GM23338 (cell line): ENCODE data around the gene SNAP47. TPM values are rescaled to one million over a fixed set of nuclear protein-coding genes. Genes with fewer than 3 reads are reported as not detected.

Experiments
- ATAC-seq: fragments of 200-7000 bp; cut with Tn5 transposase; 3 replicates; pipeline ENCODE4 v1.9.1; 2020
- DNase-seq: peaks from one replicate; pipeline ENCODE4 v3.0.0-alpha.2; 2015; ENCODE audit warnings: low spot score
- H2AFZ ChIP-seq: fragments of 200-600 bp; sonication (generic); 2 replicates; pipeline ENCODE4 v1.8.0; 2016; ENCODE audit warnings: antibody characterized with exemption, mild to moderate bottlenecking, moderate library complexity
- H3F3A ChIP-seq: fragments of 200-600 bp; sonication (generic); replicated peaks from 2 replicates; pipeline ENCODE4 v1.8.0; 2017; ENCODE audit warnings: antibody characterized with exemption, mixed run types, low read depth
- H3K27ac ChIP-seq: fragments of 200-600 bp; sonication (generic); 2 replicates; pipeline ENCODE4 v1.6.1; 2016; ENCODE audit warnings: low read depth
- H3K27me3 ChIP-seq: fragments of 200-600 bp; sonication (generic); 2 replicates; pipeline ENCODE4 v1.8.0; 2016; ENCODE audit warnings: mild to moderate bottlenecking, mixed run types, moderate library complexity; ENCODE audit not compliant: insufficient read depth
- H3K36me3 ChIP-seq: fragments of 200-600 bp; sonication (generic); 2 replicates; pipeline ENCODE4 v1.8.0; 2016; ENCODE audit warnings: mild to moderate bottlenecking; ENCODE audit not compliant: insufficient read depth
- H3K4me1 ChIP-seq: fragments of 200-600 bp; sonication (generic); 2 replicates; pipeline ENCODE4 v1.8.0; 2016; ENCODE audit warnings: mild to moderate bottlenecking, moderate library complexity; ENCODE audit not compliant: insufficient read depth
- H3K4me2 ChIP-seq: fragments of 200-600 bp; sonication (generic); 2 replicates; pipeline ENCODE4 v1.7.1; 2017; ENCODE audit warnings: mixed run types
- H3K4me3 ChIP-seq: fragments of 200-600 bp; sonication (generic); 2 replicates; pipeline ENCODE4 v1.6.1; 2016; ENCODE audit warnings: mixed run types
- H3K79me2 ChIP-seq: fragments of 200-600 bp; sonication (generic); replicated peaks from 2 replicates; pipeline ENCODE4 v1.8.0; 2017; ENCODE audit warnings: mild to moderate bottlenecking; ENCODE audit not compliant: insufficient read depth
- H3K9me2 ChIP-seq: fragments of 200-600 bp; sonication (generic); 2 replicates; pipeline ENCODE4 v1.8.0; 2017; ENCODE audit not compliant: insufficient read depth
- H4K20me1 ChIP-seq: fragments of 200-600 bp; sonication (generic); replicated peaks from 2 replicates; pipeline ENCODE4 v1.8.0; 2017; ENCODE audit warnings: mild to moderate bottlenecking; ENCODE audit not compliant: insufficient read depth
- H3K27ac Mint-ChIP-seq: 2 replicates; pipeline ENCODE4 v1.8.0; 2020; ENCODE audit warnings: inconsistent platforms, mild to moderate bottlenecking, moderate library complexity, mixed read lengths
- H3K27me3 Mint-ChIP-seq: 3 replicates; pipeline ENCODE4 v1.8.0; 2022; ENCODE audit warnings: low read depth, mild to moderate bottlenecking, moderate library complexity, mixed read lengths, inconsistent platforms; ENCODE audit not compliant: insufficient read depth, poor library complexity
- H3K36me3 Mint-ChIP-seq: 3 replicates; pipeline ENCODE4 v1.8.0; 2021; ENCODE audit warnings: low read depth, mild to moderate bottlenecking, inconsistent platforms, moderate library complexity, mixed read lengths
- H3K4me1 Mint-ChIP-seq: 3 replicates; pipeline ENCODE4 v1.8.0; 2020; ENCODE audit warnings: mild to moderate bottlenecking, inconsistent platforms, mixed read lengths
- H3K4me3 Mint-ChIP-seq: 3 replicates; pipeline ENCODE4 v1.8.0; 2021; ENCODE audit warnings: moderate library complexity, mild to moderate bottlenecking, inconsistent platforms, mixed read lengths
- H3K9me3 Mint-ChIP-seq: 3 replicates; pipeline ENCODE4 v1.8.0; 2020; ENCODE audit warnings: moderate library complexity, mild to moderate bottlenecking, inconsistent platforms, mixed read lengths
- CREB1 ChIP-seq: fragments of 250-450 bp; sonication (Bioruptor Pico); IDR thresholded peaks from 2 replicates; pipeline ENCODE4 v1.5.0; 2020; ENCODE audit warnings: low read depth, mild to moderate bottlenecking, moderate library complexity
- ETS1 ChIP-seq: IDR thresholded peaks from 2 replicates; pipeline ENCODE4 v1.6.1; 2016; ENCODE audit warnings: antibody characterized with exemption
- EZH2 ChIP-seq: fragments of 200-600 bp; sonication (generic); IDR thresholded peaks from one replicate; pipeline ENCODE4 v1.8.0; 2017; ENCODE audit warnings: antibody characterized with exemption, mild to moderate bottlenecking, low read depth; ENCODE audit not compliant: unreplicated experiment
- EZH2phosphoT487 ChIP-seq: fragments of 200-600 bp; sonication (generic); IDR thresholded peaks from one replicate; pipeline ENCODE4 v1.8.1; 2018; ENCODE audit warnings: antibody characterized with exemption; ENCODE audit not compliant: unreplicated experiment
- JUNB ChIP-seq: IDR thresholded peaks from one replicate; pipeline ENCODE4 v1.6.1; 2016; ENCODE audit warnings: antibody characterized with exemption; ENCODE audit not compliant: unreplicated experiment
- NANOG ChIP-seq: IDR thresholded peaks from 2 replicates; pipeline ENCODE4 v1.6.1; 2016; ENCODE audit warnings: antibody characterized with exemption, borderline replicate concordance
- POLR2AphosphoS5 ChIP-seq: IDR thresholded peaks from 2 replicates; pipeline ENCODE4 v1.6.1; 2016; ENCODE audit warnings: antibody characterized with exemption, low read depth
- STAT1 ChIP-seq: IDR thresholded peaks from one replicate; pipeline ENCODE4 v1.6.1; 2016; ENCODE audit warnings: antibody characterized with exemption; ENCODE audit not compliant: unreplicated experiment
- ZNF114 ChIP-seq: fragments of 250-450 bp; sonication (Bioruptor Pico); IDR thresholded peaks from 2 replicates; pipeline ENCODE4 v1.5.0; 2020; ENCODE audit warnings: mild to moderate bottlenecking, moderate library complexity
- ZNF331 ChIP-seq: fragments of 250-450 bp; sonication (Bioruptor Pico); IDR thresholded peaks from 2 replicates; pipeline ENCODE4 v1.5.0; 2020; ENCODE audit warnings: low read depth, mild to moderate bottlenecking, moderate library complexity
- ZNF462 ChIP-seq: fragments of 250-450 bp; sonication (Bioruptor Pico); IDR thresholded peaks from 2 replicates; pipeline ENCODE4 v1.5.0; 2020; ENCODE audit warnings: mild to moderate bottlenecking, moderate library complexity
- polyA plus RNA-seq: library from polyadenylated mRNA; unstranded; fragments of >200 nt; fragmentation: Nextera tagmentation; extraction: Ambion mirVana; gene quantifications from 2 replicates; pipeline ENCODE4 v1.2.1, GENCODE V29; 2016
- total RNA-seq: library from RNA; depleted of rRNA; stranded (reverse); fragments of >200 nt; shearing (Covaris generic); gene quantifications from 2 replicates; pipeline ENCODE4 v1.2.3, GENCODE V29; 2014
- TF ChIP-seq, protein P1 (sequence below): IDR thresholded peaks from one replicate; pipeline ENCODE4 v1.6.1; 2018; ENCODE audit warnings: antibody characterized with exemption; ENCODE audit not compliant: unreplicated experiment

Gene SNAP47
- total and polyA plus RNA-seq, 2 experiments from 2014 or later, result 19.5 to 51.8 TPM

- Histone ChIP-seq H3K9me2 (no peaks in the 10 kb centered on the region), H3K36me3 (no peaks in the 10 kb centered on the region), H3K79me2 (no peaks in the 10 kb centered on the region), H3F3A (no peaks in the 10 kb centered on the region), H4K20me1 (peaks cover 6% of the 10 kb centered on the region; the same call in 1 of the 2 replicates), H3K4me3 (no peak overlapping the region), H3K27ac (no peak overlapping the region), H3K27me3 (no peaks in the 10 kb centered on the region), H2AFZ (no peak overlapping the region), H3K4me2 (no peak overlapping the region), H3K4me1 (no peaks in the 10 kb centered on the region)
- H3K27ac Mint-ChIP-seq, result no peak overlapping the region; the same call in 1 of the 2 replicates
- ATAC-seq, result no peak
- H3K9me3 Mint-ChIP-seq, result no peaks in the 10 kb centered on the region
- no peaks in the 10 kb centered on the region; the same call in 2 of the 3 replicates for H3K36me3 Mint-ChIP-seq
- peaks cover 8% of the 10 kb centered on the region for H3K27me3 Mint-ChIP-seq
- no peak overlapping the region for H3K4me3 Mint-ChIP-seq
- DNase-seq, result no peak
- no peak for TF ChIP-seq EZH2
- TF ChIP-seq JUNB, result no peak
- no peak for TF ChIP-seq CREB1 (CRISPR knock-in tag)
- no peak for TF ChIP-seq EZH2phosphoT487
- TF ChIP-seq ZNF331 (CRISPR knock-in tag), result no peak
- no peak for TF ChIP-seq STAT1
- no peak for TF ChIP-seq NANOG
- TF ChIP-seq POLR2AphosphoS5, result no peak
- TF ChIP-seq ZNF462 (CRISPR knock-in tag), result no peak
- TF ChIP-seq, protein P1, sequence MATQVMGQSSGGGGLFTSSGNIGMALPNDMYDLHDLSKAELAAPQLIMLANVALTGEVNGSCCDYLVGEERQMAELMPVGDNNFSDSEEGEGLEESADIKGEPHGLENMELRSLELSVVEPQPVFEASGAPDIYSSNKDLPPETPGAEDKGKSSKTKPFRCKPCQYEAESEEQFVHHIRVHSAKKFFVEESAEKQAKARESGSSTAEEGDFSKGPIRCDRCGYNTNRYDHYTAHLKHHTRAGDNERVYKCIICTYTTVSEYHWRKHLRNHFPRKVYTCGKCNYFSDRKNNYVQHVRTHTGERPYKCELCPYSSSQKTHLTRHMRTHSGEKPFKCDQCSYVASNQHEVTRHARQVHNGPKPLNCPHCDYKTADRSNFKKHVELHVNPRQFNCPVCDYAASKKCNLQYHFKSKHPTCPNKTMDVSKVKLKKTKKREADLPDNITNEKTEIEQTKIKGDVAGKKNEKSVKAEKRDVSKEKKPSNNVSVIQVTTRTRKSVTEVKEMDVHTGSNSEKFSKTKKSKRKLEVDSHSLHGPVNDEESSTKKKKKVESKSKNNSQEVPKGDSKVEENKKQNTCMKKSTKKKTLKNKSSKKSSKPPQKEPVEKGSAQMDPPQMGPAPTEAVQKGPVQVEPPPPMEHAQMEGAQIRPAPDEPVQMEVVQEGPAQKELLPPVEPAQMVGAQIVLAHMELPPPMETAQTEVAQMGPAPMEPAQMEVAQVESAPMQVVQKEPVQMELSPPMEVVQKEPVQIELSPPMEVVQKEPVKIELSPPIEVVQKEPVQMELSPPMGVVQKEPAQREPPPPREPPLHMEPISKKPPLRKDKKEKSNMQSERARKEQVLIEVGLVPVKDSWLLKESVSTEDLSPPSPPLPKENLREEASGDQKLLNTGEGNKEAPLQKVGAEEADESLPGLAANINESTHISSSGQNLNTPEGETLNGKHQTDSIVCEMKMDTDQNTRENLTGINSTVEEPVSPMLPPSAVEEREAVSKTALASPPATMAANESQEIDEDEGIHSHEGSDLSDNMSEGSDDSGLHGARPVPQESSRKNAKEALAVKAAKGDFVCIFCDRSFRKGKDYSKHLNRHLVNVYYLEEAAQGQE, result no peak
- no peak for TF ChIP-seq ETS1
- no peak for TF ChIP-seq ZNF114
- H3K4me1 Mint-ChIP-seq, result no peaks in the 10 kb centered on the region
These were observed 39.8 kb downstream of the SNAP47 start for GRCh38 chr1:227774821-227775661.
